HepG2 (cell line): ENCODE results near the gene HBS1L. TPM values are rescaled to one million over a fixed set of nuclear protein-coding genes. Genes with fewer than 3 reads are reported as not detected.

Experiments used
- ATAC-seq: fragments of 200-7000 bp; cut with Tn5 transposase; 3 replicates; pipeline ENCODE4 v1.9.1; 2020; ENCODE audit warnings: mild to moderate bottlenecking, moderate library complexity
- BruUV-seq: library from RNA; stranded (reverse); fragments of 400-500 nt; replicated peaks from 2 replicates; lab custom pipeline; 2021; lab: Mats Ljungman, UMichigan
- CTCF ChIA-PET: fragments of 300-600 bp; formaldehyde crosslinking; extraction: SDS; loops from one replicate; lab custom pipeline; 2021; ENCODE audit warnings: low total read pairs, inconsistent platforms, low intra/inter-chr PET ratio; lab: Yijun Ruan, JAX
- POLR2A ChIA-PET: fragments of 350-600 bp; sonication (Branson Sonifier 250); formaldehyde crosslinking; loops from one replicate; lab custom pipeline; 2020; ENCODE audit warnings: antibody characterized with exemption, inconsistent platforms; lab: Yijun Ruan, JAX
- DNase-seq: peaks from one replicate; pipeline ENCODE4 v3.0.0-alpha.2; 2015; ENCODE audit warnings: low spot score
- FAIRE-seq: peaks from 3 replicates; lab custom pipeline; 2011; peaks lifted over from hg19 to GRCh38; lab: Jason Lieb, UNC
- H2AFZ ChIP-seq: one replicate; pipeline ENCODE4 v1.6.1; 2011; ENCODE audit warnings: low read length, inconsistent platforms
- H3K27ac ChIP-seq: fragments of 300-600 bp; 3 replicates; pipeline ENCODE4 v1.8.0; 2011; ENCODE audit warnings: mixed run types, mild to moderate bottlenecking, mixed read lengths, low read length, inconsistent platforms; ENCODE audit not compliant: insufficient read depth; ENCODE audit errors: extremely low read length
- H3K27me3 ChIP-seq, 2 experiments: fragments of 200-600 bp in 1 of 2; 2 replicates in 1 of 2; 3 replicates in 1 of 2; pipeline versions ENCODE4 v1.6.0 to v1.8.0; 2011; ENCODE audit warnings: low read length in 2 of 2, mild to moderate bottlenecking in 2 of 2, moderate library complexity in 2 of 2, inconsistent platforms in 1 of 2; ENCODE audit not compliant: insufficient read depth in 2 of 2, control insufficient read depth in 1 of 2
- H3K36me3 ChIP-seq, 2 experiments: fragments of 200-600 bp in 1 of 2; replicated peaks in 1 of 2; 2 replicates in 1 of 2; 3 replicates in 1 of 2; pipeline versions ENCODE4 v1.5.1 to v1.8.0; 2011; ENCODE audit warnings: low read length in 2 of 2, inconsistent platforms in 1 of 2; ENCODE audit not compliant: insufficient read depth in 2 of 2, control insufficient read depth in 1 of 2
- H3K4me1 ChIP-seq: 2 replicates; pipeline ENCODE4 v1.5.1; 2012; ENCODE audit warnings: low read length, inconsistent platforms; ENCODE audit not compliant: insufficient read depth
- H3K4me2 ChIP-seq: 2 replicates; pipeline ENCODE4 v1.6.0; 2011; ENCODE audit warnings: low read depth, low read length, inconsistent platforms
- H3K4me3 ChIP-seq, 3 experiments: fragments of 200-600 bp in 1 of 3; sonication (generic), shearing (Covaris generic) in 1 of 3; replicated peaks in 1 of 3; 2 replicates each; pipeline ENCODE4 v1.5.1; 2011 to 2016; ENCODE audit warnings: low read length in 3 of 3, inconsistent platforms in 2 of 3, low read depth in 2 of 3, mild to moderate bottlenecking in 2 of 3, control low read depth in 1 of 3, mixed read lengths in 1 of 3; ENCODE audit not compliant: insufficient read depth in 1 of 3
- H3K79me2 ChIP-seq: one replicate; pipeline ENCODE4 v1.6.1; 2011; ENCODE audit warnings: low read length, inconsistent platforms; ENCODE audit not compliant: insufficient read depth
- H3K9ac ChIP-seq: 2 replicates; pipeline ENCODE4 v1.6.0; 2011; ENCODE audit warnings: mild to moderate bottlenecking, low read depth, low read length, inconsistent platforms; ENCODE audit not compliant: insufficient read depth
- H3K9me3 ChIP-seq: 2 replicates; pipeline ENCODE4 v1.5.1; 2012; ENCODE audit warnings: mild to moderate bottlenecking, low read length
- H4K20me1 ChIP-seq: 2 replicates; pipeline ENCODE4 v1.6.0; 2011; ENCODE audit warnings: inconsistent platforms, mild to moderate bottlenecking, low read length, moderate library complexity; ENCODE audit not compliant: insufficient read depth
- ATF7 ChIP-seq, 2 experiments: fragments of 450-650 bp in 1 of 2; sonication (generic) in 1 of 2; formaldehyde crosslinking in 1 of 2; IDR thresholded peaks; 2 replicates each; pipeline versions ENCODE4 v1.4.0 to v1.6.1; 2016 to 2020; ENCODE audit warnings: antibody characterized with exemption in 1 of 2, mild to moderate bottlenecking in 1 of 2, missing genetic modification reagents in 1 of 2
- CREB1 ChIP-seq, 2 experiments: fragments of 450-650 bp in 1 of 2; IDR thresholded peaks; 2 replicates each; pipeline ENCODE4 v1.6.1; 2016 to 2017; ENCODE audit warnings: control low read depth in 1 of 2, mild to moderate bottlenecking in 1 of 2, missing compliant biosample characterization in 1 of 2, missing genetic modification characterization in 1 of 2
- NKX3-1 ChIP-seq: sonication (generic); formaldehyde crosslinking; IDR thresholded peaks from 2 replicates; pipeline ENCODE4 v1.5.0; 2020; ENCODE audit warnings: missing genetic modification reagents
- ONECUT2 ChIP-seq: sonication (generic); formaldehyde crosslinking; IDR thresholded peaks from 2 replicates; pipeline ENCODE4 v1.4.0; 2020; ENCODE audit warnings: missing genetic modification reagents
- POLR2AphosphoS5 ChIP-seq: IDR thresholded peaks from 2 replicates; pipeline ENCODE4 v1.6.1; 2012; ENCODE audit warnings: low read depth, low read length
- ZNF12 ChIP-seq: sonication (generic); formaldehyde crosslinking; IDR thresholded peaks from 2 replicates; pipeline ENCODE4 v1.5.0; 2020; ENCODE audit warnings: missing genetic modification reagents
- WGBS: methylation state at CpG from one replicate; pipeline ENCODE4 v1.1.6; 2017; ENCODE audit warnings: low lambda C conversion rate; 5-methylcytosine and 5-hydroxymethylcytosine counted together
- in situ Hi-C: cut with HindIII; loops from 2 replicates; pipeline ENCODE4 v1.10.0; 2017; ENCODE audit warnings: low pct_unique_long_range_greater_than_20kb; ENCODE audit not compliant: extremely low pct_ligation_motif_present
- intact Hi-C: fragments of 100-400 bp; cut with micrococcal nuclease; formaldehyde crosslinking; loops from one replicate; pipeline ENCODE4 v1.10.0; 2022; ENCODE audit not compliant: unreplicated experiment
- polyA plus RNA-seq, 8 experiments: library from polyadenylated mRNA; depleted of rRNA in 3 of 8; stranded (reverse) in 7 of 8; unstranded in 1 of 8; fragments of >200 nt; fragmentation: Illumina TruSeq in 4 of 8; extraction: Trizol in 4 of 8; gene quantifications; 2 replicates each; pipeline versions ENCODE4 v1.2.1 to v1.2.3, GENCODE V29; 2011 to 2016; ENCODE audit warnings: low read depth in 4 of 8, missing spikeins in 1 of 8, mixed read lengths in 1 of 8; ENCODE audit not compliant: insufficient read depth in 1 of 8
- total RNA-seq, 5 experiments: library from RNA; depleted of rRNA; stranded (reverse); fragments of >200 nt; fragmentation: Illumina TruSeq; extraction: Trizol; gene quantifications; 2 replicates each; pipeline ENCODE4 v1.2.3, GENCODE V29; 2016; ENCODE audit warnings: low read depth in 1 of 5

The HBS1L gene
- total and polyA plus RNA-seq, 2 of the 13 experiments (the other 11 are each of a cell fraction or from before 2014, with no cell fraction given): 44.1 to 138 TPM

GRCh38 chr6:135052939-135053338, 1.7 kb downstream of the HBS1L start:
- 49% methylated on average over 3 of the region's 3 CpGs for WGBS
- intact Hi-C loops (no loop called here), in situ Hi-C loops (no loop called here)
- H3K9ac ChIP-seq: peak overlapping the region; percentile 95; the same call in 1 of the 2 replicates
- H3K4me1 ChIP-seq: peaks cover 27% of the 10 kb centered on the region
- ATAC-seq (no peak), DNase-seq (no peak), FAIRE-seq (no peak)
- no peak overlapping the region for H2AFZ ChIP-seq
- no peaks in the 10 kb centered on the region; a peak in 1 of 5 replicates for H3K27me3 ChIP-seq
- peak overlapping the region; percentile 66 for H3K4me2 ChIP-seq
- no peak overlapping the region for H3K27ac ChIP-seq
- TF ChIP-seq NKX3-1 (no peak), CREB1 (IDR thresholded peaks at IDR 0.05) (peak; percentile 54; the same call in 1 of the 2 replicates), CREB1 (CRISPR knock-in tag; IDR thresholded peaks at IDR 0.05) (no peak; the same call in 1 of the 2 replicates), POLR2AphosphoS5 (no peak), ATF7 (IDR thresholded peaks at IDR 0.05) (peak; percentile 79), ATF7 (CRISPR knock-in tag; IDR thresholded peaks at IDR 0.05) (no peak)
- peaks cover 64% of the 10 kb centered on the region for H3K79me2 ChIP-seq
- ChIA-PET CTCF (no interaction called here), POLR2A (no interaction called here)
- H4K20me1 ChIP-seq: peaks cover 6% of the 10 kb centered on the region; the same call in 1 of the 2 replicates
- H3K9me3 ChIP-seq: no peaks in the 10 kb centered on the region
- peaks cover 9 to 18% of the 10 kb centered on the region in 2 experiments for H3K36me3 ChIP-seq
- H3K4me3 ChIP-seq: peak overlapping the region; percentile 83 to 93 (median 86); a peak in 5 of 6 replicates
- BruUV-seq: no TSS peak

DNA sequence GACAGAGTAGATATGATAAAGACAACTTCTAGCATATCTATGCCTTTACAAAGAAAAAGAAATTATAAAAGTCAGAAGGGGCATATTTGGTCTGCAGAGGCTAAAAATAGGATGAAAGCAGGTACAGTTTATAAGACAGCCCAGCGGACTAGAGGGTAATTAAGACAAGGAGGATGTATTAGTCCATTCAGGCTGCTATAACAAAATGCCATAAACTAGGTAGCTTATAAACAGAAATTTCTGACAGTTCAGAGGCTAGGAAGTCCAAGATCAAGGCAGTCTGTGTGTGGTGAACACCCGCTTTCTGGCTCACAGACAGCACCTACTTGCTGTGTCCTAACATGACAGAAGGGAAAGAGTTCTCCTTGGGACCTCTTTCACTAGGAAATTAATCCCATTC, 5.7 kb downstream of the HBS1L start:
- H3K9me3 ChIP-seq: no peaks in the 10 kb centered on the region
- FAIRE-seq: no peak

More for the DNA sequence above, 5.7 kb downstream of the HBS1L start:
- TF ChIP-seq ZNF12 (CRISPR knock-in tag) (peak; percentile 95), ONECUT2 (CRISPR knock-in tag) (no peak)
- Histone ChIP-seq H2AFZ (no peak overlapping the region), H3K4me2 (no peak overlapping the region), H3K79me2 (peaks cover 91% of the 10 kb centered on the region), H3K4me3 (no peak overlapping the region), H4K20me1 (peaks cover 12% of the 10 kb centered on the region), H3K4me1 (peaks cover 20% of the 10 kb centered on the region), H3K27me3 (no peaks in the 10 kb centered on the region; a peak in 1 of 5 replicates), H3K36me3 (peaks cover 15 to 40% of the 10 kb centered on the region in 2 experiments), H3K27ac (no peak overlapping the region), H3K9ac (no peak overlapping the region)
- ATAC-seq (no peak), DNase-seq (no peak)
- in situ Hi-C loops: no loop called here
- intact Hi-C loops: no loop called here
- ChIA-PET CTCF (no interaction called here), POLR2A (no interaction called here)
- BruUV-seq: no TSS peak
- WGBS: 99% methylated on average over 2 of the region's 2 CpGs
